ENCODE data around the gene IWS1. TPM values are rescaled to one million over a fixed set of nuclear protein-coding genes. Genes with fewer than 3 reads are reported as not detected.

Gene IWS1
- total RNA-seq, 1 experiment from 2014 or later: 70.5 TPM

DNA sequence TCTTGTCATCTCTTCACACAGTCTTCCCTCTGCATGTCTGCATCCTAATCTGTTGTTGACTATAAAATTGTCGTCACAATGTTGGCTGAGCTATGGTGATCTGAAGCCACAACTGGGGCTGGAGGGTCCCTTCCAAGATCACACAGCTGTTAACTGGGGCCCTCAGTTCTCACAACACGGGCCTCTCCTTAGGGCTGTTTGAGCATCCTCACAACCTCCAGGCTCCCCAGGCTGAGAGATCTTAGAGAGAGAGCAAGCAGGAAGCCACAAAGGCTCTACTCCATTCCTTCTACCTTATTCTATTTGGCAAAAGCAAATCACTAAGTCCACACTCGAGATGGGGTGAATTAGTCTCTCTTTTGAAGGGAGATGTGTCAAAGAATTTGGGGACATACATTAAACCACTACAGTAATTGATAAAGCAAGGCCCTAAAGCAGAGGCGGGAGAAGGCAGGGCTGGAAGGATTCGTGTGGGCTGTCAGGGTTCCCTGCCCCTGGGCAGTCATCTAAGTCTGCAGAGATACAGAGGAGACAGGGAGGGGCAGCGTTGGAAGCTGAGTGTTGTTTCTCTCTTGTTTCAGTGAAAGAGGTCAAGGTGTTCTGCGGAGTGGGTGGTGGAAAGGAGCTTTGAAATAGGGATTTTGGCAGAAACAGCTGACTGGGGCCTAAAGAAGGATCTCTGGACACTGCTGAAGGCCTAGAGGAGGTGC lies 25.1 kb upstream of the IWS1 start:
- Mint-ChIP-seq H3K9me3 (no peaks in the 10 kb centered on the region; the same call in 1 of the 2 replicates), H3K27ac (no peak overlapping the region), H3K4me1 (no peaks in the 10 kb centered on the region), H3K4me3 (no peak overlapping the region), H3K27me3 (ENCODE audit: low read depth) (peaks cover 4% of the 10 kb centered on the region), H3K36me3 (no peaks in the 10 kb centered on the region)
- CTCF ChIA-PET: no interaction called here
- POLR2A ChIA-PET: no interaction called here
- ATAC-seq: no peak
- DNase-seq (ENCODE audit: low spot score): no peak
- TF ChIP-seq, protein P1, sequence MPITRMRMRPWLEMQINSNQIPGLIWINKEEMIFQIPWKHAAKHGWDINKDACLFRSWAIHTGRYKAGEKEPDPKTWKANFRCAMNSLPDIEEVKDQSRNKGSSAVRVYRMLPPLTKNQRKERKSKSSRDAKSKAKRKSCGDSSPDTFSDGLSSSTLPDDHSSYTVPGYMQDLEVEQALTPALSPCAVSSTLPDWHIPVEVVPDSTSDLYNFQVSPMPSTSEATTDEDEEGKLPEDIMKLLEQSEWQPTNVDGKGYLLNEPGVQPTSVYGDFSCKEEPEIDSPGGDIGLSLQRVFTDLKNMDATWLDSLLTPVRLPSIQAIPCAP (CRISPR knock-in tag; IDR thresholded peaks at IDR 0.05): no peak
- TF ChIP-seq, protein P2, sequence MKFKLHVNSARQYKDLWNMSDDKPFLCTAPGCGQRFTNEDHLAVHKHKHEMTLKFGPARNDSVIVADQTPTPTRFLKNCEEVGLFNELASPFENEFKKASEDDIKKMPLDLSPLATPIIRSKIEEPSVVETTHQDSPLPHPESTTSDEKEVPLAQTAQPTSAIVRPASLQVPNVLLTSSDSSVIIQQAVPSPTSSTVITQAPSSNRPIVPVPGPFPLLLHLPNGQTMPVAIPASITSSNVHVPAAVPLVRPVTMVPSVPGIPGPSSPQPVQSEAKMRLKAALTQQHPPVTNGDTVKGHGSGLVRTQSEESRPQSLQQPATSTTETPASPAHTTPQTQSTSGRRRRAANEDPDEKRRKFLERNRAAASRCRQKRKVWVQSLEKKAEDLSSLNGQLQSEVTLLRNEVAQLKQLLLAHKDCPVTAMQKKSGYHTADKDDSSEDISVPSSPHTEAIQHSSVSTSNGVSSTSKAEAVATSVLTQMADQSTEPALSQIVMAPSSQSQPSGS (CRISPR knock-in tag; IDR thresholded peaks at IDR 0.05; ENCODE audit: borderline replicate concordance, low read depth): no peak
- TF ChIP-seq PREB (CRISPR knock-in tag; IDR thresholded peaks at IDR 0.05; ENCODE audit: borderline replicate concordance): no peak
- TF ChIP-seq NR2C2 (CRISPR knock-in tag; IDR thresholded peaks at IDR 0.05): no peak
- TF ChIP-seq EMX1 (CRISPR knock-in tag; IDR thresholded peaks at IDR 0.05): no peak
- no peak for TF ChIP-seq TEAD1 (CRISPR knock-in tag; IDR thresholded peaks at IDR 0.05)
- no peak for TF ChIP-seq ZNF219 (CRISPR knock-in tag; IDR thresholded peaks at IDR 0.05; ENCODE audit: borderline replicate concordance)
- TF ChIP-seq ZNF138 (CRISPR knock-in tag; conservative IDR thresholded peaks at IDR 0.05): no peak
- TF ChIP-seq MYBL2 (CRISPR knock-in tag; IDR thresholded peaks at IDR 0.05): no peak
- TF ChIP-seq ZBTB21 (CRISPR knock-in tag; IDR thresholded peaks at IDR 0.05; ENCODE audit: borderline replicate concordance): no peak
- TF ChIP-seq, protein P3, sequence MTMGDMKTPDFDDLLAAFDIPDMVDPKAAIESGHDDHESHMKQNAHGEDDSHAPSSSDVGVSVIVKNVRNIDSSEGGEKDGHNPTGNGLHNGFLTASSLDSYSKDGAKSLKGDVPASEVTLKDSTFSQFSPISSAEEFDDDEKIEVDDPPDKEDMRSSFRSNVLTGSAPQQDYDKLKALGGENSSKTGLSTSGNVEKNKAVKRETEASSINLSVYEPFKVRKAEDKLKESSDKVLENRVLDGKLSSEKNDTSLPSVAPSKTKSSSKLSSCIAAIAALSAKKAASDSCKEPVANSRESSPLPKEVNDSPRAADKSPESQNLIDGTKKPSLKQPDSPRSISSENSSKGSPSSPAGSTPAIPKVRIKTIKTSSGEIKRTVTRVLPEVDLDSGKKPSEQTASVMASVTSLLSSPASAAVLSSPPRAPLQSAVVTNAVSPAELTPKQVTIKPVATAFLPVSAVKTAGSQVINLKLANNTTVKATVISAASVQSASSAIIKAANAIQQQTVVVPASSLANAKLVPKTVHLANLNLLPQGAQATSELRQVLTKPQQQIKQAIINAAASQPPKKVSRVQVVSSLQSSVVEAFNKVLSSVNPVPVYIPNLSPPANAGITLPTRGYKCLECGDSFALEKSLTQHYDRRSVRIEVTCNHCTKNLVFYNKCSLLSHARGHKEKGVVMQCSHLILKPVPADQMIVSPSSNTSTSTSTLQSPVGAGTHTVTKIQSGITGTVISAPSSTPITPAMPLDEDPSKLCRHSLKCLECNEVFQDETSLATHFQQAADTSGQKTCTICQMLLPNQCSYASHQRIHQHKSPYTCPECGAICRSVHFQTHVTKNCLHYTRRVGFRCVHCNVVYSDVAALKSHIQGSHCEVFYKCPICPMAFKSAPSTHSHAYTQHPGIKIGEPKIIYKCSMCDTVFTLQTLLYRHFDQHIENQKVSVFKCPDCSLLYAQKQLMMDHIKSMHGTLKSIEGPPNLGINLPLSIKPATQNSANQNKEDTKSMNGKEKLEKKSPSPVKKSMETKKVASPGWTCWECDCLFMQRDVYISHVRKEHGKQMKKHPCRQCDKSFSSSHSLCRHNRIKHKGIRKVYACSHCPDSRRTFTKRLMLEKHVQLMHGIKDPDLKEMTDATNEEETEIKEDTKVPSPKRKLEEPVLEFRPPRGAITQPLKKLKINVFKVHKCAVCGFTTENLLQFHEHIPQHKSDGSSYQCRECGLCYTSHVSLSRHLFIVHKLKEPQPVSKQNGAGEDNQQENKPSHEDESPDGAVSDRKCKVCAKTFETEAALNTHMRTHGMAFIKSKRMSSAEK (CRISPR knock-in tag; IDR thresholded peaks at IDR 0.05; ENCODE audit: borderline replicate concordance): no peak
- no peak for TF ChIP-seq NR1H2 (CRISPR knock-in tag; IDR thresholded peaks at IDR 0.05)
- TF ChIP-seq ATF3 (CRISPR knock-in tag; conservative IDR thresholded peaks at IDR 0.05): no peak

DNA sequence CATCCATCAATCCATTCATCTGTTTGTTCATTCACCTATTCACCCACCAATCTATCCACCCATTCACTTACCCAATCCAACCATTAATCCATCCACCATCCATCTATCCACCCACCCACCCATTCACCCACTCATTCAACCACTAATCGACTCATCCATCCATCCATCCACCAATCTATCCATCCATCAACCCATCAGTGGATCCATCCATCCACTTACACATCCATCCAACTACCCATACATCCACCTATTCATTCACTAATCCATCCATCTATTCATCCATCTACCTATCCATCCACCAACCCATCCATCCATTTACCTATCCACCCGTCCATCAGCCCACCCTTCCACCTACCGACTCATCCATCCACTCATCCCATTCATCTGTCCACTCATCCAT lies 20.5 kb upstream of the IWS1 start:
- H3K9me3 Mint-ChIP-seq: no peaks in the 10 kb centered on the region
- H3K27ac Mint-ChIP-seq: no peak overlapping the region
- H3K27me3 Mint-ChIP-seq (ENCODE audit: low read depth): peaks cover 17% of the 10 kb centered on the region
- ChIA-PET CTCF (no interaction called here), POLR2A (no interaction called here)
- H3K4me3 Mint-ChIP-seq: no peak overlapping the region
- no peaks in the 10 kb centered on the region for H3K36me3 Mint-ChIP-seq
- DNase-seq (ENCODE audit: low spot score) (no peak), ATAC-seq (no peak)
- no peaks in the 10 kb centered on the region for H3K4me1 Mint-ChIP-seq
- TF ChIP-seq TCF7 (CRISPR knock-in tag; IDR thresholded peaks at IDR 0.05; ENCODE audit: low read depth) (no peak), ZBTB21 (CRISPR knock-in tag; IDR thresholded peaks at IDR 0.05; ENCODE audit: borderline replicate concordance) (no peak), EMX1 (CRISPR knock-in tag; IDR thresholded peaks at IDR 0.05) (no peak), MLX (CRISPR knock-in tag; IDR thresholded peaks at IDR 0.05) (no peak), HMGA2 (CRISPR knock-in tag; IDR thresholded peaks at IDR 0.05) (no peak), CDX4 (CRISPR knock-in tag; IDR thresholded peaks at IDR 0.05; ENCODE audit: borderline replicate concordance) (no peak)
